Endothelial cell of umbilical vein (primary cell): ENCODE data around the gene FHOD3. TPM values are rescaled to one million over a fixed set of nuclear protein-coding genes. Genes with fewer than 3 reads are reported as not detected.
"Not testable (repeated sequence)": the region's sequence is repeated elsewhere in the genome, so short reads cannot be mapped to it uniquely, and the experiment has no call there.

Experiments used
- BruUV-seq: library from RNA; stranded (reverse); fragments of 400-500 nt; replicated peaks from 2 replicates; lab custom pipeline; 2021; lab: Mats Ljungman, UMichigan
- CTCF ChIA-PET: fragments of 300-600, 350-600 bp; sonication (Branson Sonifier 250); formaldehyde crosslinking; loops from one replicate; lab custom pipeline; 2021; ENCODE audit warnings: antibody characterized with exemption, inconsistent platforms; lab: Charles Lee
- POLR2A ChIA-PET: fragments of 300-600, 350-600 bp; sonication (Branson Sonifier 250); formaldehyde crosslinking; loops from one replicate; lab custom pipeline; 2021; ENCODE audit warnings: antibody characterized with exemption, inconsistent platforms; lab: Charles Lee
- DNase-seq: peaks from one replicate; pipeline ENCODE4 v3.0.0-alpha.2; 2011; ENCODE audit warnings: low read depth, low spot score
- FAIRE-seq: peaks from 2 replicates; lab custom pipeline; 2011; peaks lifted over from hg19 to GRCh38; lab: Jason Lieb, UNC
- H2AFZ ChIP-seq: 2 replicates; pipeline ENCODE4 v1.6.0; 2012; ENCODE audit warnings: low read depth, low read length, control low read depth, inconsistent platforms
- H3K27ac ChIP-seq: 2 replicates; pipeline ENCODE4 v1.5.1; 2011; ENCODE audit warnings: low read depth, mild to moderate bottlenecking, control low read depth, low read length, moderate library complexity; ENCODE audit not compliant: insufficient read depth
- H3K27me3 ChIP-seq, 2 experiments: 2 replicates each; pipeline versions ENCODE4 v1.6.0 to v1.6.1; 2011; ENCODE audit warnings: low read length in 2 of 2, mixed read lengths in 1 of 2; ENCODE audit not compliant: control insufficient read depth in 2 of 2, insufficient read depth in 2 of 2
- H3K36me3 ChIP-seq, 2 experiments: 2 replicates in 1 of 2; 3 replicates in 1 of 2; pipeline ENCODE4 v1.5.1; 2011; ENCODE audit warnings: low read length in 2 of 2, mild to moderate bottlenecking in 1 of 2, moderate library complexity in 1 of 2; ENCODE audit not compliant: control insufficient read depth in 2 of 2, insufficient read depth in 2 of 2; ENCODE audit errors: extremely low read depth in 1 of 2
- H3K4me1 ChIP-seq: 3 replicates; pipeline ENCODE4 v1.5.1; 2011; ENCODE audit warnings: mild to moderate bottlenecking, low read length; ENCODE audit not compliant: control insufficient read depth, insufficient read depth; ENCODE audit errors: extremely low read depth
- H3K4me2 ChIP-seq: 2 replicates; pipeline ENCODE4 v1.6.1; 2011; ENCODE audit warnings: low read length, control low read depth, mixed read lengths; ENCODE audit not compliant: insufficient read depth
- H3K4me3 ChIP-seq, 3 experiments: fragments of 200-600 bp in 1 of 3; sonication (generic), shearing (Covaris generic) in 1 of 3; replicated peaks in 1 of 3; 2 replicates each; pipeline ENCODE4 v1.5.1; 2011 to 2016; ENCODE audit warnings: control low read depth in 3 of 3, low read length in 3 of 3, mild to moderate bottlenecking in 2 of 3, inconsistent platforms in 1 of 3, low read depth in 1 of 3, moderate library complexity in 1 of 3; ENCODE audit not compliant: insufficient read depth in 1 of 3
- H3K79me2 ChIP-seq: 2 replicates; pipeline ENCODE4 v1.6.0; 2012; ENCODE audit warnings: low read length, inconsistent platforms; ENCODE audit not compliant: control insufficient read depth, insufficient read depth
- H3K9ac ChIP-seq: replicated peaks from 2 replicates; pipeline ENCODE3; 2011; ENCODE audit warnings: low read length, control low read depth; ENCODE audit not compliant: insufficient read depth; ENCODE audit errors: extremely low read depth
- H3K9me1 ChIP-seq: replicated peaks from 3 replicates; pipeline ENCODE4 v1.6.0; 2011; ENCODE audit warnings: mild to moderate bottlenecking, low read length; ENCODE audit not compliant: control insufficient read depth, insufficient read depth; ENCODE audit errors: extremely low read depth
- H3K9me3 ChIP-seq: replicated peaks from 2 replicates; pipeline ENCODE4 v1.5.1; 2012; ENCODE audit warnings: low read length, inconsistent platforms; ENCODE audit not compliant: control insufficient read depth, insufficient read depth
- H4K20me1 ChIP-seq: replicated peaks from 2 replicates; pipeline ENCODE3; 2011; ENCODE audit warnings: mild to moderate bottlenecking, low read length; ENCODE audit not compliant: control insufficient read depth, insufficient read depth; ENCODE audit errors: extremely low read depth
- CTCF ChIP-seq, 2 donors: IDR thresholded peaks; 1 replicate in 1 of 2; 2 replicates in 1 of 2; pipeline ENCODE4 v1.5.1; 2011; ENCODE audit warnings: low read length in 2 of 2, mild to moderate bottlenecking in 2 of 2, moderate library complexity in 2 of 2, control low read depth in 1 of 2, inconsistent platforms in 1 of 2, low read depth in 1 of 2; ENCODE audit not compliant: insufficient read depth in 1 of 2; ENCODE audit errors: extremely low read depth in 1 of 2
- EZH2 ChIP-seq: IDR thresholded peaks from 2 replicates; pipeline ENCODE4 v1.6.1; 2012; ENCODE audit warnings: borderline replicate concordance, low read depth, mild to moderate bottlenecking, moderate library complexity, low read length, inconsistent platforms; ENCODE audit not compliant: severe bottlenecking
- FOS ChIP-seq: IDR thresholded peaks from 2 replicates; pipeline ENCODE4 v1.6.1; 2011; ENCODE audit warnings: mild to moderate bottlenecking, low read length, moderate library complexity, borderline replicate concordance; ENCODE audit not compliant: insufficient read depth
- GATA2 ChIP-seq: IDR thresholded peaks from 2 replicates; pipeline ENCODE4 v1.7.0; 2011; ENCODE audit warnings: low read depth, mild to moderate bottlenecking, moderate library complexity, mixed read lengths, low read length; ENCODE audit not compliant: insufficient read length, insufficient read depth
- JUN ChIP-seq: IDR thresholded peaks from 2 replicates; pipeline ENCODE4 v1.6.1; 2011; ENCODE audit warnings: borderline replicate concordance, low read depth; ENCODE audit not compliant: insufficient read length, insufficient read depth
- MAX ChIP-seq: IDR thresholded peaks from 2 replicates; pipeline ENCODE4 v1.6.1; 2011; ENCODE audit not compliant: insufficient read depth, insufficient read length
- MYC ChIP-seq: IDR thresholded peaks from one replicate; pipeline ENCODE4 v1.6.1; 2011; ENCODE audit warnings: mild to moderate bottlenecking, low read depth, low read length
- POLR2A ChIP-seq: IDR thresholded peaks from 2 replicates; pipeline ENCODE4 v1.6.1; 2012; ENCODE audit warnings: low read depth, mild to moderate bottlenecking, control low read depth, low read length
- POLR2AphosphoS5 ChIP-seq: IDR thresholded peaks from 2 replicates; pipeline ENCODE4 v1.6.1; 2012; ENCODE audit warnings: low read depth, mild to moderate bottlenecking, control low read depth, low read length, moderate library complexity; ENCODE audit not compliant: insufficient read depth
- dilution Hi-C: fragments of 300-500 bp; cut with MboI; formaldehyde crosslinking; loops from one replicate; pipeline ENCODE4 v1.15.0; 2019; ENCODE audit warnings: low sequenced_read_pairs; ENCODE audit not compliant: extremely low pct_ligation_motif_present
- intact Hi-C: fragments of 100-400 bp; cut with micrococcal nuclease; formaldehyde crosslinking; loops from one replicate; pipeline ENCODE4 v1.10.0; 2022
- polyA plus RNA-seq, 4 experiments: library from polyadenylated mRNA; depleted of rRNA in 3 of 4; stranded (reverse) in 3 of 4; unstranded in 1 of 4; fragments of >200 nt; gene quantifications; 2 replicates each; pipeline versions ENCODE4 v1.2.1 to v1.2.3, GENCODE V29; 2011 to 2012; ENCODE audit warnings: missing spikeins in 1 of 4
- total RNA-seq: library from RNA; stranded (reverse); gene quantifications from 2 replicates; pipeline ENCODE4 v1.2.3, GENCODE V29; 2021

Gene FHOD3
- total and polyA plus RNA-seq, 2 donors (not counting 3 experiments of a cell fraction or from before 2014, with no cell fraction given) = 0.06 to 1.5 TPM

- no peak for FAIRE-seq
- H3K9ac ChIP-seq = no peak overlapping the region
- intact Hi-C loops = no loop called here
- dilution Hi-C loops = no loop called here
- TF ChIP-seq JUN (no peak), FOS (no peak), POLR2AphosphoS5 (no peak), POLR2A (no peak), MAX (no peak), CTCF (IDR thresholded peaks at IDR 0.05; ENCODE audit: extremely low read depth in 1 of 2, insufficient read depth in 1 of 2, low read depth in 1 of 2, low read length in 2 of 2) (no peak), GATA2 (no peak), MYC (no peak), EZH2 (no peak)
- H3K9me3 ChIP-seq = no peaks in the 10 kb centered on the region
- H3K36me3 ChIP-seq = no peaks in the 10 kb centered on the region
- ChIA-PET CTCF (interaction anchor here (1.3 kb wide), 1 partner anchor 32 kb away, joined by 3 read pairs; no protein-coding TSS in a partner anchor), POLR2A (no interaction called here)
- DNase-seq = no peak
- no peak overlapping the region for H2AFZ ChIP-seq
- H3K27ac ChIP-seq = no peak overlapping the region
- no peaks in the 10 kb centered on the region for H3K9me1 ChIP-seq
- no peaks in the 10 kb centered on the region for H3K4me1 ChIP-seq
- no TSS peak for BruUV-seq
- H4K20me1 ChIP-seq = no peaks in the 10 kb centered on the region
- no peaks in the 10 kb centered on the region for H3K79me2 ChIP-seq
- H3K4me3 ChIP-seq = no peak overlapping the region
- no peaks in the 10 kb centered on the region for H3K27me3 ChIP-seq
- no peak overlapping the region for H3K4me2 ChIP-seq
These were observed 422.1 kb downstream of the FHOD3 start for GRCh38 chr18:36719630-36720029.

GRCh38 chr18:36721351-36721750 lies 423.8 kb downstream of the FHOD3 start:
- FAIRE-seq = not testable (repeated sequence)

More at GRCh38 chr18:36721351-36721750, 423.8 kb downstream of the FHOD3 start:
- H3K9me1 ChIP-seq, H3K27ac ChIP-seq, H3K36me3 ChIP-seq, H3K9me3 ChIP-seq, dilution Hi-C loops, H3K4me1 ChIP-seq, H2AFZ ChIP-seq, BruUV-seq, DNase-seq, intact Hi-C loops, H3K4me2 ChIP-seq, H3K9ac ChIP-seq, H3K4me3 ChIP-seq, H3K27me3 ChIP-seq, H4K20me1 ChIP-seq, POLR2A ChIA-PET, H3K79me2 ChIP-seq: not testable (repeated sequence)
- CTCF ChIA-PET = interaction anchor here (1.1 kb wide), 1 partner anchor 33 kb away, joined by 3 read pairs; no protein-coding TSS in a partner anchor
